Activated CD4-positive, alpha-beta T cell treated with anti-CD3 and anti-CD28 coated beads, Interleukin-2, amount 50 U/mL, for 16 hours (primary cell): ENCODE data around the gene THOC5.
A peak's percentile ranks its signal among the peaks of the same experiment; 100 is the strongest.
"Not testable (repeated sequence)": the region's sequence is repeated elsewhere in the genome, so short reads cannot be mapped to it uniquely, and the experiment has no call there.

Experiments used
- DNase-seq: peaks from one replicate; pipeline ENCODE4 v3.0.0-alpha.2; 2020

THOC5 gene

DNA sequence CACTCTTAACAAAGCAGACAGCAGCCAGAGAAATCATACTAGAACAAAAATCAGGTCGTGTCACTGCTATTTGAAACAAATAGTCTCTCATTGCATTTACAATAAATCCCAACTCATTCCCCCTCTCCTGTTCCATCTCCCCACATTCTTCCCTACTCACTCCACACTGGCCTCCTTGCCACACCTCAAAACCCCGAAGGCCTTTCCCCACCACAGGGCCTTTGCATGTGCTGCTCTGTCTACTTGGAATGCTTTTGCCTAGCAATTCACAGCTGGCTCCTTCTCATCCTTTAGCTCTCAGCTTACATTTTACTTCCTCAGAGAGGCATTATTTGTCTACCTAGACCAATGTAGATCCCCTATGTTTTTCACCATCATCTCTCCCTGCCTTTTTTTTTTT, 6.3 kb upstream of the THOC5 start:
- DNase-seq, result no peak

DNA sequence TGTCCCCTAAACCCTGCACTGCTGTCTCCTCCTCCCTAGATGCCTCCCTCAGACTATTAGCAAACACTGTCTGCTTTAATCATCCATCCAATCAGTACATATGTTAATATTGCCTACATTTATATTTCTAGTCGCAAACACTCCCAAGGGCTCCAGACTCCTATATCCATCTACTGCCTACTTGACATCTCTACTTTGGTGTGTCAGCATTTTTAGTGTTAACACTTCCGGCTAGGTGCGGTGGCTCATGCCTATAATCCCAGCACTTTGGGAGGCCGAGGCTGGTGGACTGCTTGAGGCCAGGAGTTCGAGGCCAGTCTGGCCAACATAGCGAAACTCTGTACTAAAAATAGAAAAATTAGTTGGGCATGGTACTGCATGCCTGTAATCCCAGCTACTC, 5.5 kb upstream of the THOC5 start:
- no peak for DNase-seq

DNA sequence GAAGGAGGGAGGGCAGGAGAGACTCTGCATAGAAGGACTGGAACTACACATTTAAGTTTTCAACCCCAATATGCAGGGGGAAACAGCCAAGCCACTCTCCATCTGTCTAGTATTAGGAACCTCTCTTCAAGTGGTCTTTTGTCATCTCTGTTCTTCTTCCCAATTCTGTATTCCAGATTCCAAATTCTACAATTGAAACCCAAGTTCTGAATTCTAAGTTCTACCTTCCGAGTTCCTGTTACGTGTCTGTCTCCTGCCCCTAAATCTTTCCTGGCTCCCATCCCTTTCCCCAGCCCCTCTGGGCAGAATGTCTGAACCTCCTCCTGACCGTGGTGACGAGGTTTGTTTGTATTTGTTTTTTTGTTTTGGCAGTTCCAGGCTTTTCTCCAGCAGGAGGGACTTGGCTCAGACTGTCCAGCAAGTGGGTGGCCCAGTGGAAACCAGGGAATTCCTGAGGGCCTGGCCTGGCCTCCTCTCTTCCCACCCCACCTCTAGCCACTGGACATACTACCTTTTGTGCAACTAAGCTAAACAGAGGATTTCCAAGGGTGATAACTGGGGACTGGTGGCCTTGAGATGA, 1.6 kb upstream of the THOC5 start:
- DNase-seq, result no peak

DNA sequence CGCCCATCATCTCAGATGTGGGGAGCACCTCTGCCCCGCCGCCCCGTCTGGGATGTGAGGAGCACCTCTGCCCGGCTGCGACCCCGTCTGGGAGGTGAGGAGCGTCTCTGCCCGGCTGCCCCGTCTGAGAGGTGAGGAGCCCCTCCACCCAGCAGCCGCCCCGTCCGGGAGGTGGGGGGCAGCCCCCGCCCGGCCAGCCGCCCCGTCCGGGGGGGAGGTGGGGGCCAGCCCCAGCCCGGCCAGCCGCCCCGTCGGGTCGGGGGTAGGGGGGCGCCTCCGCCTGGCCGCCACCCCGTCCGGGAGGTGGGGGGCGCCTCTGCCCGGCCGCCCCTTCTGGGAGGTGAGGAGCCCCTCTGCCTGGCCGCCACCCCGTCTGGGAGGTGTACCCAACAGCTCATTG, 1.2 kb downstream of the THOC5 start:
- DNase-seq, result not testable (repeated sequence)

DNA sequence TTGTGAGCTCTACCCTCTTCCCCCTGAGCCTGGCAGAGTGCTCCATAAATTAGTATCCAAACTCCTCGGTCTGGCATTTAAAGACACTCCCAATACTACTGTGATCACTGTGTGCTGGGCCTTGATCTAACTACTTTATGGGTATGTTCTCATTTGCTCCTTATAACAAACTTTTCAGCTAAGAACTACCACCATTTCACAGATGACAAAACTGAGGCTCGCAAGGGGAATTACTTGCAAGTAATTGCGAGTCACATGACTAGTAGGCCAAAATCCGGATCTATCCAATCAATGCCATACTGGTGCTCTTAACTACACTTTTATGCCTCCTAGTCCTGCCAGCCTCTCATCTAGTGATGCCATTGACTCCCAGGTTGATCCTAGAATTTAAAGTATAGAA, 3.6 kb downstream of the THOC5 start:
- no peak for DNase-seq

DNA sequence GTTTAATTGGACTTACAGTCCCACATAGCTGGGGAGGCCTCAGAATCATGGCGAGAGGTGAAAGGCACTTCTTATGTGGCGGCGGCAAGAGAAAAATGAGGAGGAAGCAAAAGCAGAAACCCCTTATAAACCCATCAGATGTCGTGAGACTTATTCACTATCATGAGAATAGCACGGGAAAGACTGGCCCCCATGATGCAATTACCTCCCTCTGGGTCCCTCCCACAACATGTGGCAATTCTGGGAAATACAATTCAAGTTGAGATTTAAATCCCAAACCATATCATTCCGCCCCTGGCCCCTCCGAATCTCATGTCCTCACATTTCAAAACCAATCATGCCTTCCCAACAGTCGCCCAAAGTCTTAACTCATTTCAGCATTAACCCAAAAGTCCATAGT, 8.5 kb downstream of the THOC5 start:
- DNase-seq, result not testable (repeated sequence)

DNA sequence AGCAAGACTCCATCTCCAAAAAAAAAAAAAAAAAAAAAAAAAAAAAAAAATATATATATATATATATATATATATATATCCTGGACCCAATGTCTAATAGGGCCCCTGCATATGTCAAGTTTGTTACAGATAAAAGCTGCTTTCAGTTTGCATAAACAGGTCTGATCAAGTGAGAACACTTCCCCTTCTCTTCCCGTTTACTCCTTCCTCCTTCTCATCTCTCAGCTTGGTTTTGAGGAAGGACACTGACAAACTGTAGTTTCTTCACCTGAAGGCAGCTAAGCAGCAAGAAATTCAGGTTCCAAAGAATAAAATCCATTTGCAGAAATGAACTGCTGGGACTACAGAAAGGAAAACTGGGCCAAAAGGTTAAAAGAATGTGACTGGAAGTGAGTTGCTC, 11.7 kb downstream of the THOC5 start:
- DNase-seq, result no peak

DNA sequence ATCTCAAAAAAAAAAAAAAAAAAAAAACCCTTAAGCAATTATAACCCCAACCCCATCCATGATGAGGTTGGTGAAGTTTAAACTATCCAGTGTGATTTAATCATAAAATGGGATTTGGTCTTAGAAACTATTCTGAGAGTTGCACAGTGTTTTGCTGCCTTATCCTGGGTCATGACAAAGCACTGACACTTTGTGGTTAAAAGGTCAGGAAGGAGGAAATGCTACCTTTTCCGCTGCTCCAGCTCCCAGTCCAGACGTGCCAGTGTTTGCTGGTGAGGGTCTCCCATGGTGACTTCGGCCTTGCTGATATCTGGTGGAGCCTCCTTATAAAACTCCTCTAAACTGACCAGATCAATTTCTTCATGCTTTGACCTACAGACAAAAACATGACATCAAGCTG, 14.5 kb downstream of the THOC5 start:
- no peak for DNase-seq

DNA sequence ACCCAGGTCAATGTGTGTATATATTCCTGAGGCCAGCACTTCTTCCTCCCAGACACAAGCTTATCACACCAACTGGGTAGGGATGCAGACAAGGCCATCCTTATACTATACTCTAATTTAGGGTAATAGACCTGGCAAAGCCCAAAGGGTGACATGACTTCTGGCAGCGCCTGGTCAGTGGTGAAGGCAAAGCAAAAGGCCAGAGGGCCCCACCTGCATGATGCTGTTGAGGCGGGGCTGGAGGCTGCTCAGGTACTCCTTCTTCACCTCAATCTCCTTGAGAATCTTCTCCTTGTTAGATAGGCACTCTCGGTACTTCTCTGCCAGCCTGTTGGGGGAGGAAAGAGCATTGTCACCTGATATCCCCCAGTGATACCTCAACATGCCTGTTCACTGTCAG, 17.1 kb downstream of the THOC5 start:
- DNase-seq, result no peak

DNA sequence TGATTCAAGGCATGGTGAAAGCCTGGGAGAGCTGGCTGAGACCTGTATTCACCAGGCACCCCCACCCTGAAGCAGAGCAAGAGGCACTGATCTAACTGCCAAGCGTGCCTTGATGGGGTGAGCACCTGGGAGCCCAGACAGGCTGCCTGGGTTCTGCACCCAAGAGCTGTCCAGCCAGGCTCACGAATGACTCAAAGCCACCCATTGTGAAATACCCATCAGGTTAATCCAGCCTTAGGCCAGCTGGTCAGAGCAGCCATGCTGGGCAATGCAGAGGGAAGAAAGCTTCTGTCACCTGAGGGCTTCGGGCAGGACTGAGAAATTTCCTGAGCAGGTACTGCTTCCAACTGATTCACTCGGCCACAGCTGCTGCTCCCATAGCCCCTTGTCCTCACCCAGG, 22.1 kb downstream of the THOC5 start:
- no peak for DNase-seq

DNA sequence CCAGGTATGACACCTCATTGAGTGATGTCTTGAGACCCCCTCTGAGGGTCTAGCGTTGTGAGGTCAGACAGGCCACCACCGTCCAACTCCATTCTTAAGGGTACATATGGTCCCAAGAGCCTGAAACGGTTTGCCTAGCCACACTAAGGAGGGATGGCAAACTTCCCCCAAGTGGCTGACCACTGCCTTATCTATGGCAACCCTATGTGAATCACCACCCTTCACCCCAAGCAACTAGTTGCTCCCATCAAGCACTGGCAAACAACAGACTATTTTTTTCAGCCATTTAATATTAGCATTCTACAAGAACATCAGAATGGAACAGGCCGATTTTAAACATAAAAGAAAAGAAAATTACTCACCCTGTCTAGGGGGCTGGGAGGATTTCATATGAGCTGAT, 22.8 kb downstream of the THOC5 start:
- DNase-seq, result no peak

DNA sequence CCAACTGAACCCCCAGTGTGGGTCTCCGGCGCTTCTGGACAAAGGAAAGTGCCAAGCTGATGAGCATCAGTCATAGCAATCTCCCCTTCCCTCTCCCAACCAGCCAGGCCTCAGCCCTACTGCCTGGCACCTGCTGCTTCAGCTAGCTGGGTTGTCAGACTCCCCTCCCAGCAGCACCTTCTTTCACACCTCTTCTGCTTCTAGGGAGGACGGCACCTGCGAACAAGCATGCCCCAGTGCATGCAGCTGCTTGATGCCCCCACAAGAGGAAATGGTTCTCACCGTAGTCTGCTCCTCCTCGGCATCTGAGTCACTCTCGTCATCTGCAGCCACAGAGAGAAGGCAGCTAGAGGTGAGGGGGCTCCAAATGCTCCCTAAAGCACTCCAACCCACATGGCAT, 25.4 kb downstream of the THOC5 start:
- DNase-seq, result no peak

DNA sequence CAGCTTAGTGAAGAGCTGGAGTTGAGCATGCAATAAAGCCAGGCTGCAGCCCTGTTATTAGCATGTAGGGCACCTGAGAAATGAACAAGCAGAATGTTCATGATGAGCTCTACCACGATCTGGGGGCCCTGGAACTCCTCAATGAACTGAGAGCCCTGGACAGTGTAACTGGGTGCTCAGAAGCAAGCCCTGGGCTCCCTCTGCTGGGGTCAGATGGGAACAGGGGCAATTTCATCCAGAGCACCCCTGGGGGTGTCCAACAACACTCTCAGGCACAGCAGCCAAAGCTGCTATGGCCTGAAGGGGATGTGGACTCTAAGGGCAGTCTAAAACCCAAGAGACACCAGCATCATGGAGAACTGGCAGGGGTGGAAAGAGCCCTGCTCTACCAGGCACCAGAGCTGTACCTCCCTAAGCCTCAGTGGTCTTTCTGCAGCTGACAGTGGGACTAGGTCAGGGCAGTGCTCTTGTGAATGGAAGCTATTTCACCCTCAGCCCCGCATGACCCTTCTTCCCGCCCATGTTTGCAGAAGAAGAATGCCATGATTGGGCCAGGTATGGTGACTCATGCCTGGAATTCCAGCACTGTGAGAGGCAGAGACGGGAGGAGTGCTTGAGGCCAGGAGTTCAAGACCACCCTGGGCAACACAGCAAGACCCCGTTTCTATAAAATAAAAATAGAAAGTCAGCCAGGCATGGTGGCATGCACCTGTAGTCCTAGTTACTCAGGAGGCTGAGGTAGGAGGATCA, 28.9 kb downstream of the THOC5 start:
- peak; percentile 5 for DNase-seq

DNA sequence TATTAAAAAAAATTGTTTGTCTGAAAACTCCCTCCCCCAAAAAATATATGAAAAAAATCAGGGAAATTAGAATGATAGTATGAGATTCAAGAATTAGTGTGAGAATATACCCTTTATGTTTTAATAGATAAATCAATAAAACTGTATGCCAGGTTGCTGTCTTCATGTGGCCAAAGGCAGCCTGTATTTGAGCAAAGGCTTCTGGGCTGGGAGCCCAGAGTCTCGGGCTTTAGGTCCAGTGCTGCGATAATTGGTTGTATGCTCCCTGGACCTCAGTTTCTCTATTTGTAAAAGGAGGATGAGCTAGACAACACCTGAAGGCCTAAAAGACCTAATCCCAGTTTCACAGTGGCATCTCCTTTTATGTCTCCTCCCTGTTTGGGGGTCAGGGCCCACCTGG, 29.8 kb downstream of the THOC5 start:
- DNase-seq, result no peak

DNA sequence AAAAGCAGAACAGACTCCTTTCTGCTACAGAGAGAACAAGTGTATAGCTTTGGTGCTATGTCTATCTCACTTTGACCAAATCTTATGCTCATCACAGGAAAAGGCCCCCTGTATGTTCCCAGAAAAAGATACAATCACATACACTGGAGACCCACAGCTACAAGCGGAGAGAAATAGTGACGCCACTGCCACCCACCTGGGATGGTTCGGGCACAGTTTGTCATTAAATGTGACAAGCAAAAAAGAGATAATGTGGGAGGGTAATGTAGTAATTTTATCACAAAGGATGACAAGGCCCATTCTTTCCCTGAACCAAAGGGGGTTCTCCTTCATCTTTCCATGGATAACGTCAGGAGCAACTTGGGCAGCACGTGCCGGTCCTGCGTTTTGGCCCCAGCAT, 32.0 kb downstream of the THOC5 start:
- DNase-seq, result no peak

DNA sequence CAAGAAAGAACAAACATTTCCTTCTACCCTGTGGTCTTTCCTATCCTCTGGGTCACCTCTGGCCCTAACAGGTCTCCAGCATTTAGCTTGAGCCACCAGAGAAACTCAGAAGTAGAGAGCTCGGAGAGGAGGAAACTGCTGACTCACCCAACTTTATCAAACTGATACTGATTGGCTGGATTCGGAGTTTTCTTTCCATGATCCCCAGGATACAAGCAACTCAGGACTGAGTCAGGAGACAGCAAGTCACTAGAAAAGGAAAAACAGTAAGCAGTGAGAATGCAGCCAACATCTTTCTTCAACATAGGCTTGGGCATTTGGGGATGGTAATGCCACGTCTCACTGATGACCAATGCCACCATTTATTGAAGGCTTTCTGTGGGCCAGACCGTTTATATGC, 32.7 kb downstream of the THOC5 start:
- no peak for DNase-seq

DNA sequence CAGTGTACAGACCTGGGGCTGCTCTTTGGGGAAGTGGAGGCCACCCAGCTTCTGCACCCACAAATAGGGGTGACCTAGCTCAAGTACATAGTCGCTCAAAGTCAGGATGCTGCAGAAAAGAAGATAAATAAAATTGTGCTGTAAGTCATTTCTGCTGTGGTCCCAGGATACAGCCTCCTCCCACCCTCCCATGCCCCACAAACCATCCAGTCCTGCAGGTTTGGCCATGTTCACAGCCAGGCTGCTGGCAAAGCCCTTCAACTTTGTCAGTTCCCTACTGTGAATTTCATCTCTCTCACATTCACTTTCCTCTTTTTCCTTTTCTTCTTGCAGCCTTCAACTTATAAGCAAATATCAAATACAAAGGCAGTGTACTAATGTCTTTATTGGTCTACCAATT, 33.6 kb downstream of the THOC5 start:
- no peak for DNase-seq

DNA sequence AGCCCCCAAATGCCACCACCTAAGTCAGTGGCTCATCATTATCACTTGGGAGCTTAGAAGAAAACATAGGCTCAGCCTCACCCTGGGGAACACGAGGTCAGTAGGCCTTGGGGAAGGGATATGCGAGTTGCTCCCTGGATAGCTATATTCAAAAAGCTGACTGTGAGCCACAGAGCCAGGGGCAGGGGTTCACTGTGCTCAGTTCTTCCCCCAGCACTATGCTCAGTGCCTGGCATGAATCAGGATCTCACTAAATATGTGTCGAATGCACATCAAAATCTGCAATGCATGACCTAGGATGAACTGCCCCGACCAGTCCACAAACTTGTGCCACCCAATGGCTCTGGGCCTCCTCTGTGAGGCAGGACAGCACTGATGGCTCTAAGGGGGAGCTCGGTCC, 35.1 kb downstream of the THOC5 start:
- no peak for DNase-seq

DNA sequence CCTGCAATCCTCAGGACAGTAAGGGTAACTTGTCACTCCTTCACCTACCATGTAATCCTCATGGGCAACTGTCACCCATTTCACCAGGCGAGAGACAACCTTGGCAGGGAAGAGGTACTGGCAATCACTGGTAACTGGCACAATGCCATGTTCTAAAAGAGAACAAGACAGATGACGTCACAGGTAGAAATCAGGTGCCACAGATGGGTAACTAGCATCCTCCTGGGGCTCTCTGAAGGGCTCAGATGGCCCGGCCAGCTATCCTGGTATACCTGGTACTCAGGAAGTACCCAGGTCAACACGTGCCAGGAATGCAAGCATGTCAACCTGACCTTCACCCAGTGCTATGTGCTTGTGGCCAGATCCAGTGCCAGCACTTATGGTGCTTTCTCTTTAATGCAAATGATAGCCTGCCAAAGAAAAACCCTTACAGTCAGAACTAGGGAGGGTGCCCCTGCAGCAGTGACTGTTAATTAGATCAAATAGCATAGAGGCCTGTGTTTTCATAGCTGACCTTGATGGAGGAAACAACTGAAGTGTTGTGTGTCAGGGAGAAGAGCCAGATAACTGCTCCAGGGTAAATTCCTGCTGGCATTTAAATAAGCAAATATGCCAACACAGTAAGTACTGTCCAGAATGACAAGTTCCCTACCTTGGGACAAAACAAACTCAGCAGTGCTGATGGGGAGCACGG, 36.2 kb downstream of the THOC5 start:
- DNase-seq, result no peak

DNA sequence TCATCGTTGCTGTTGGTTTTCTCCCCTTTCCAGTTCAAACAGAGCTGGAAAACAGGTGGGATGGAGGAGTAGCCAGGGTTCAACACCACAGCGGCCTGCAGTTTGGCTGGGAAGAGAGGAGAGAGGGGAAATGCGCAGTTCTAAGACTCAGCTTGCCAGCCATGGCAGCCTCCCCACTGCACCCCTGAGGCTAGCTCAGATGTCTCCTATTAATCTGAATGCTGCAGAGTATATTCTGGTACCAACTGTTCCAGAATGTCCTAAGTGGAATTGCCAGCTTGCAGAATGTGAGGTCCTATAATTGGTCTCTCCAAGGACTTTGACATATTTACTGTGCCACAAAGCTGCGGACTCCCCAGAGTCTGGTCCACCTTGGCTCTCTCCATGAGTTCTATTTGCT, 41.5 kb downstream of the THOC5 start:
- no peak for DNase-seq

DNA sequence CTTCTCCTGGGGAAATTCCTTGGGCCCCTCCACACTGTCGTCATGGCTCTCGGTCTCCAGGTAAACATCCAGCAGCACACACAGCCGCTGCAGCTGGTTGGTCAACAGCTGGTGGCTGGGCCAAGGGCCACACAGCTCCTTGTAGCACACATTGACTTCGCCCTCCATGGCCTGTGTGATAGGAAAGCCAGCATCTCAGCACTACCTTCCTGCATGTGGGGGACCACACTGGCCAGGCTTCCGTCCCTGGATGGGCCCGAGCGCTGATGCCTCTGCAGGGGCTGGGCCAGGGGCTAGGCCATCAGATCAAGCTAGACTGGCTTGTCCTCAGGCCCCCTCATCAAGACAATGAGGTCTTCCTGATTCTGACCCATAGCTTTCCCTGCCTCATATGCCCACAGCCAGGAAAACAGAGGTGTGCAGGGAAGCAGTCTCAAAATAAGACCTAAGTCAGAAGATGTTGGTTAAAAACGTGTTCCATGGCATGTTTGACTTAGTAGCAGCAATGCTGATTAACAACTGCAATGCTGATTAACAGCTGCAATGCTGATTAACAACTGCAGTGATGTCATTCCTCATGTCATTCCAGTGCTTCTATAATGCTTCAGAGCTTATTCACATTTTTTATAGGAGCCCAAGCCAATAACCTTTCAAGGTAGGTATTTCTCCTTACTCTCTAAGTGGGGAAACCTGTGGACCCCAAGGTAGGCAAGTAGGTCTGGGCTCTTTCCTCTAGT, 42.3 kb downstream of the THOC5 start:
- DNase-seq, result no peak

DNA sequence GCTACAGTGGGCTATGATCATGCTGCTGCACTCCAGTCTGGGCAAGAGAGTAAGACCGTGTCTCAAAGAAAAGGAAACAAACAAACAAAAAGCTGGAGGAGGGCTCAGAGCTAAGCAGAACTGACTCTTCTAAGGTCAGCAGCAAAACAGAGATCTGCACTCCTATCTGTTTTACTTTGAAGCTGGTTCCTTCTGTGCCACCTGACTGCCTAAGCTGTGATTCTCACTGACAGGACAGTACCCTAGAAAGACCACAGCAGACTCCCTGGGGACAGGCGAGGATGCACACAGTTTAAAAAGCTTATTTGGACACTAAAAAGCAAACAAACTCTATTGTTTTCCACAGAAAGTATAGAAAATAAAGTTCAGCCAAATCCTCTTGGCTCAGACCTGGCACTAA, 43.0 kb downstream of the THOC5 start:
- DNase-seq, result no peak

DNA sequence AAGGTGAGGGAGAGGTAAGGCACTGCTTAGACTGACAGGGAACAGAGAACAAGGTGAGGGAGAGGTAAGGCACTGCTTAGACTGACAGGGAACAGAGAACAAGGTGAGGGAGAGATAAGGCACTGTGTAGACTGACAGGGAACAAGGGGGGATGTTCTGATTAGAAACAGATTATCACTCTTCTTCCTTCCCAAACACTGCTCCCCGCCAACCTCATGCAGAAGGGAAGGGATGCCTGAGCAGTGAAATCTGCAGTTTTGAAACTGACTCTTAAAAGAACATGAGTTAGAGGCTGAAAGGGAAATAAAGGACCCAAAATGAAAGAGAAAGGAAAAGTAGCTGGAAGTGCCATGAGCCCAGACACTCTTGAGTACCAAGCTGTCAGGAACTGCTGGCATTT, 43.7 kb downstream of the THOC5 start:
- no peak for DNase-seq

DNA sequence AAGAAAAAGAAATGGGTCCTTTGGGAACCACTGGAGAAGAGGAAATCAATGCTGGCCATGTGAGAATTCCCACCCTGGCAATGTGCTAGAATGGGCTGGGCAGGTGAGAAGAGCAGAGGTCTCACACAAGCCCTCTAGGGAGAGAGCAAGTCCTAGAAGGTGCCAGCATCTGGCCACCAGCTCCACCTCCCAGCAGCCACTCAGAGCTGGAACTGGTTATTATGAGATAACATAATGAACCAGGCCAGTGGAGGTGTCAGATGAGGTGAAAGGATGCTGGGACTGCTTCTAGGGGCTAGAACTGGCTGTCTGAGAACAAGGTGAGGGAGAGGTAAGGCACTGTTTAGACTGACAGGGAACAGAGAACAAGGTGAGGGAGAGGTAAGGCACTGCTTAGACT, 44.3 kb downstream of the THOC5 start:
- no peak for DNase-seq
